Spleen (tissue), 11 donors: ENCODE results near the gene RPTOR. TPM values are rescaled to one million over a fixed set of nuclear protein-coding genes. Genes with fewer than 3 reads are reported as not detected.

ENCODE experiments used
- DNase-seq: peaks from one replicate; pipeline ENCODE4 v3.0.0-alpha.2; 2020
- H3K27ac ChIP-seq, 8 donors: fragments of 200-600 bp; sonication (generic) in 7 of 8; 1 replicate in 4 of 8; 2 replicates in 4 of 8; pipeline versions ENCODE4 v1.5.0 to v1.8.0; 2016 to 2021; ENCODE audit warnings: inconsistent platforms in 4 of 8, mild to moderate bottlenecking in 4 of 8, moderate library complexity in 1 of 8
- H3K27me3 ChIP-seq, 7 donors: fragments of 200-600 bp; sonication (generic) in 6 of 7; replicated peaks in 1 of 7; 1 replicate in 4 of 7; 2 replicates in 3 of 7; pipeline versions ENCODE4 v1.5.0 to v1.8.0; 2016 to 2021; ENCODE audit warnings: inconsistent platforms in 3 of 7, mild to moderate bottlenecking in 1 of 7
- H3K36me3 ChIP-seq, 6 donors: fragments of 200-600 bp; sonication (generic) in 5 of 6; 1 replicate in 4 of 6; 2 replicates in 2 of 6; pipeline versions ENCODE4 v1.5.0 to v1.8.0; 2016 to 2021; ENCODE audit warnings: inconsistent platforms in 2 of 6
- H3K4me1 ChIP-seq, 6 donors: fragments of 200-600 bp; sonication (generic) in 5 of 6; 1 replicate in 3 of 6; 2 replicates in 3 of 6; pipeline versions ENCODE4 v1.5.0 to v1.8.0; 2016 to 2021; ENCODE audit warnings: inconsistent platforms in 3 of 6
- H3K4me3 ChIP-seq, 8 donors: fragments of 200-600 bp; sonication (generic) in 7 of 8; 1 replicate in 4 of 8; 2 replicates in 4 of 8; pipeline versions ENCODE4 v1.5.0 to v1.8.0; 2016 to 2021; ENCODE audit warnings: inconsistent platforms in 4 of 8, mild to moderate bottlenecking in 4 of 8, moderate library complexity in 2 of 8
- H3K9me3 ChIP-seq, 8 donors: fragments of 200-600 bp; sonication (generic) in 7 of 8; 1 replicate in 4 of 8; 2 replicates in 4 of 8; pipeline versions ENCODE4 v1.5.0 to v1.8.0; 2016 to 2021; ENCODE audit warnings: inconsistent platforms in 4 of 8
- CTCF ChIP-seq, 11 experiments: fragments of 200-600 bp in 7 of 11; fragments of 450-650 bp in 4 of 11; sonication (generic) in 4 of 11; IDR thresholded peaks in 8 of 11; conservative IDR thresholded peaks in 3 of 11; 1 replicate in 7 of 11; 2 replicates in 4 of 11; pipeline versions ENCODE4 v1.4.0 to v1.8.0; 2016 to 2021; ENCODE audit warnings: antibody characterized with exemption in 11 of 11, inconsistent platforms in 4 of 11, mild to moderate bottlenecking in 1 of 11
- POLR2A ChIP-seq, 3 donors: fragments of 450-650 bp; IDR thresholded peaks; one replicate each; pipeline ENCODE4 v1.5.1; 2017; ENCODE audit warnings: antibody characterized with exemption in 3 of 3, mild to moderate bottlenecking in 1 of 3
- POLR2AphosphoS5 ChIP-seq, 3 donors: sonication (generic); formaldehyde crosslinking; IDR thresholded peaks; one replicate each; pipeline ENCODE4 v1.5.1; 2017; ENCODE audit warnings: antibody characterized with exemption in 3 of 3
- WGBS, 5 donors: extraction: QIAGEN DNeasy Blood & Tissue Kit in 3 of 5; methylation state at CpG; one replicate each; pipeline versions ENCODE4 v1.1.5 to v1.1.7; 2013 to 2018; 5-methylcytosine and 5-hydroxymethylcytosine counted together
- intact Hi-C: fragments of 100-400 bp; cut with DNase I; formaldehyde crosslinking; loops from one replicate; pipeline ENCODE4 v1.15.0; 2023; ENCODE audit warnings: low total_unique reads
- polyA plus RNA-seq, 3 donors: library from polyadenylated mRNA; stranded (reverse); fragments of 200-250 nt; gene quantifications; one replicate each; pipeline ENCODE4 v1.2.1, GENCODE V29; 2013
- total RNA-seq, 7 donors: library from RNA; depleted of rRNA in 3 of 7; stranded (reverse); fragments of >200 nt in 3 of 7; fragmentation: NEBNext Ultra II Directional in 4 of 7; extraction: Animal tissue kit (Norgen Biotek cat#: 25700) in 4 of 7; gene quantifications; one replicate each; pipeline versions ENCODE4 v1.1.0 to v1.2.1, GENCODE V29; 2016 to 2021
- donor health status: healthy with polysubstance abuse.
- donor health status: DM: no; HTN: no; CAD: no; lungs with moderate emphysema.
- donor health status: DM: no; HTN: no; CAD: no.
- donor health status: Bipolar disorder and iron deficiency.
- donor health status: healthy.
- donor health status: DM: no; HTN: no; CAD: no.
- donor health status: DM: yes; HTN: yes; CAD: no.

The RPTOR gene
- total and polyA plus RNA-seq, 10 donors, result 3.1 to 61.2 (median 40.7) TPM

GRCh38 chr17:80895366-80895765 is 350.7 kb downstream of the RPTOR start:
- H3K36me3 ChIP-seq, result peaks cover 0 to 81% (median 26%) of the 10 kb centered on the region in 6 donors
- WGBS, 5 donors, result 77 to 90% (median 86%) methylated on average over 21 of the region's 21 CpGs

GRCh38 chr17:80898716-80899115 is 354.1 kb downstream of the RPTOR start:
- Histone ChIP-seq H3K27ac (no peak overlapping the region), H3K4me3 (no peak overlapping the region), H3K36me3 (peaks cover 0 to 78% (median 20%) of the 10 kb centered on the region in 6 donors), H3K4me1 (peaks cover 0 to 34% (median 23%) of the 10 kb centered on the region in 6 donors), H3K27me3 (no peaks in the 10 kb centered on the region), H3K9me3 (no peaks in the 10 kb centered on the region)
- no peak for DNase-seq
- intact Hi-C loops, result no loop called here
- WGBS, 5 donors, result 90 to 97% (median 93%) methylated on average over 9 to 13 of the region's 13 CpGs
- TF ChIP-seq POLR2A (IDR thresholded peaks at IDR 0.05) (no peak), CTCF (IDR thresholded peaks at IDR 0.05 in 8 of 11, conservative IDR thresholded peaks at IDR 0.05 in 3 of 11) (no peak), POLR2AphosphoS5 (IDR thresholded peaks at IDR 0.05) (no peak)

More at GRCh38 chr17:80895366-80895765, 350.7 kb downstream of the RPTOR start:
- DNase-seq, result no peak
- Histone ChIP-seq H3K9me3 (no peaks in the 10 kb centered on the region), H3K4me3 (no peak overlapping the region), H3K4me1 (peaks cover 0 to 43% (median 20%) of the 10 kb centered on the region in 6 donors), H3K27me3 (no peaks in the 10 kb centered on the region), H3K27ac (no peak overlapping the region)
- intact Hi-C loops, result no loop called here
- TF ChIP-seq CTCF (IDR thresholded peaks at IDR 0.05 in 8 of 11, conservative IDR thresholded peaks at IDR 0.05 in 3 of 11) (no peak), POLR2A (IDR thresholded peaks at IDR 0.05) (no peak), POLR2AphosphoS5 (IDR thresholded peaks at IDR 0.05) (no peak)

- Histone ChIP-seq H3K9me3 (no peaks in the 10 kb centered on the region), H3K27me3 (no peaks in the 10 kb centered on the region), H3K36me3 (peaks cover 0 to 78% (median 14%) of the 10 kb centered on the region in 6 donors), H3K27ac (no peak overlapping the region), H3K4me3 (no peak overlapping the region), H3K4me1 (peaks cover 0 to 34% (median 23%) of the 10 kb centered on the region in 6 donors)
- 78 to 83% (median 79%) methylated on average over 20 to 22 of the region's 22 CpGs for WGBS, 5 donors
- intact Hi-C loops, result no loop called here
- no peak for DNase-seq
- TF ChIP-seq POLR2A (IDR thresholded peaks at IDR 0.05), result no peak
- TF ChIP-seq CTCF (IDR thresholded peaks at IDR 0.05 in 8 of 11, conservative IDR thresholded peaks at IDR 0.05 in 3 of 11), result peak; percentile 22 to 68 (median 52)
Observed at GRCh38 chr17:80899402-80900268, 355.0 kb downstream of the RPTOR start.

GRCh38 chr17:80901319-80901718 is 356.7 kb downstream of the RPTOR start:
- no peaks in the 10 kb centered on the region for H3K27me3 ChIP-seq
- H3K4me3 ChIP-seq, result no peak overlapping the region
- H3K27ac ChIP-seq, result peak overlapping the region in 4 of 8 donors; percentile 10 to 53 (median 39)
- TF ChIP-seq POLR2AphosphoS5 (IDR thresholded peaks at IDR 0.05) (no peak), CTCF (IDR thresholded peaks at IDR 0.05 in 8 of 11, conservative IDR thresholded peaks at IDR 0.05 in 3 of 11) (no peak), POLR2A (IDR thresholded peaks at IDR 0.05) (no peak)
- no peak for DNase-seq
- H3K4me1 ChIP-seq, result peaks cover 0 to 34% (median 23%) of the 10 kb centered on the region in 6 donors
- peaks cover 0 to 73% (median 10%) of the 10 kb centered on the region in 6 donors for H3K36me3 ChIP-seq
- intact Hi-C loops, result no loop called here
- WGBS, 5 donors, result 42 to 57% (median 50%) methylated on average over 4 of the region's 4 CpGs
- no peaks in the 10 kb centered on the region for H3K9me3 ChIP-seq
